Measurements from ENCODE around the gene TRMT10A. TPM values are rescaled to one million over a fixed set of nuclear protein-coding genes. Genes with fewer than 3 reads are reported as not detected.
"Not testable (repeated sequence)": the region's sequence is repeated elsewhere in the genome, so short reads cannot be mapped to it uniquely, and the experiment has no call there.

Gene TRMT10A
- total and polyA plus RNA-seq, 9 donors = 2.5 to 5.3 (median 3.1) TPM

GRCh38 chr4:99540277-99540939 is 23.4 kb downstream of the TRMT10A start:
- intact Hi-C loops (cut with DNase I) = no loop called here
- Histone ChIP-seq H3K4me1 (ENCODE audit: insufficient read depth) (no peaks in the 10 kb centered on the region), H3K27ac (no peak overlapping the region), H3K9me3 (no peaks in the 10 kb centered on the region), H3K36me3 (no peaks in the 10 kb centered on the region), H3K27me3 (no peaks in the 10 kb centered on the region), H3K4me3 (no peak overlapping the region)
- no peak for DNase-seq
- no peak for TF ChIP-seq CTCF (IDR thresholded peaks at IDR 0.05)
- TF ChIP-seq POLR2A (IDR thresholded peaks at IDR 0.05) = no peak
- no peak for TF ChIP-seq EP300 (IDR thresholded peaks at IDR 0.05)

GRCh38 chr4:99537674-99538073 is 26.2 kb downstream of the TRMT10A start:
- Histone ChIP-seq H3K27ac (no peak overlapping the region), H3K4me1 (ENCODE audit: insufficient read depth) (no peaks in the 10 kb centered on the region), H3K9me3 (no peaks in the 10 kb centered on the region), H3K36me3 (no peaks in the 10 kb centered on the region), H3K27me3 (no peaks in the 10 kb centered on the region), H3K4me3 (no peak overlapping the region)
- no peak for DNase-seq
- intact Hi-C loops (cut with DNase I) = no loop called here
- WGBS, 3 donors = 56 to 75% (median 57%) methylated on average over 4 of the region's 4 CpGs
- no peak for TF ChIP-seq POLR2A (IDR thresholded peaks at IDR 0.05)
- TF ChIP-seq CTCF (IDR thresholded peaks at IDR 0.05) = no peak
- no peak for TF ChIP-seq EP300 (IDR thresholded peaks at IDR 0.05)

GRCh38 chr4:99536848-99537247 is 27.0 kb downstream of the TRMT10A start:
- H3K4me1 ChIP-seq (ENCODE audit: insufficient read depth) = no peaks in the 10 kb centered on the region
- H3K27me3 ChIP-seq = no peaks in the 10 kb centered on the region
- no peak overlapping the region for H3K4me3 ChIP-seq
- no peak for DNase-seq
- H3K9me3 ChIP-seq = no peaks in the 10 kb centered on the region
- no peak overlapping the region for H3K27ac ChIP-seq
- no peaks in the 10 kb centered on the region for H3K36me3 ChIP-seq
- TF ChIP-seq EP300 (IDR thresholded peaks at IDR 0.05) (no peak), CTCF (IDR thresholded peaks at IDR 0.05) (no peak), POLR2A (IDR thresholded peaks at IDR 0.05) (no peak)
- WGBS, 3 donors = 50 to 66% (median 51%) methylated on average over 2 of the region's 2 CpGs
- intact Hi-C loops (cut with DNase I) = no loop called here

- H3K9me3 ChIP-seq = no peaks in the 10 kb centered on the region
- no peak for DNase-seq
- no peak overlapping the region for H3K27ac ChIP-seq
- no peaks in the 10 kb centered on the region for H3K4me1 ChIP-seq (ENCODE audit: insufficient read depth)
- H3K36me3 ChIP-seq = no peaks in the 10 kb centered on the region
- H3K27me3 ChIP-seq = no peaks in the 10 kb centered on the region
- TF ChIP-seq CTCF (IDR thresholded peaks at IDR 0.05) (no peak), EP300 (IDR thresholded peaks at IDR 0.05) (no peak), POLR2A (IDR thresholded peaks at IDR 0.05) (no peak)
- no peak overlapping the region for H3K4me3 ChIP-seq
- 12 to 44% (median 15%) methylated on average over 2 of the region's 2 CpGs for WGBS, 3 donors
- intact Hi-C loops (cut with DNase I) = no loop called here
These were observed 27.6 kb downstream of the TRMT10A start for GRCh38 chr4:99536271-99536670.

- DNase-seq; H3K4me1 ChIP-seq (ENCODE audit: insufficient read depth); H3K27ac ChIP-seq; H3K9me3 ChIP-seq; H3K27me3 ChIP-seq; H3K4me3 ChIP-seq; H3K36me3 ChIP-seq; intact Hi-C loops (cut with DNase I): not testable (repeated sequence)
- WGBS, 3 donors = 81 to 90% (median 84%) methylated on average over 3 of the region's 3 CpGs
These were observed 29.1 kb downstream of the TRMT10A start for GRCh38 chr4:99534699-99535098.
